Adrenal gland (tissue), 12 donors: Measurements from ENCODE around the gene PDCD10. TPM values are rescaled to one million over a fixed set of nuclear protein-coding genes. Genes with fewer than 3 reads are reported as not detected.

Experiments
- DNase-seq, 7 donors: peaks; one replicate each; pipeline ENCODE4 v3.0.0-alpha.2; 2019 to 2020
- H3K27ac ChIP-seq, 5 donors: fragments of 200-600 bp; sonication (generic) in 4 of 5; 1 replicate in 3 of 5; 2 replicates in 2 of 5; pipeline versions ENCODE4 v1.5.1 to v1.8.0; 2016 to 2020; ENCODE audit warnings: mild to moderate bottlenecking in 1 of 5
- H3K27me3 ChIP-seq: fragments of 200-600 bp; 2 replicates; pipeline ENCODE4 v1.8.0; 2021
- H3K36me3 ChIP-seq, 2 donors: fragments of 200-600 bp; replicated peaks in 1 of 2; 1 replicate in 1 of 2; 2 replicates in 1 of 2; pipeline versions ENCODE4 v1.5.1 to v1.8.0; 2018 to 2022
- H3K4me1 ChIP-seq, 2 donors: fragments of 200-600 bp; replicated peaks in 1 of 2; 1 replicate in 1 of 2; 2 replicates in 1 of 2; pipeline versions ENCODE4 v1.5.1 to v1.8.0; 2018 to 2021
- H3K4me3 ChIP-seq, 4 donors: fragments of 200-600 bp; sonication (generic) in 3 of 4; one replicate each; pipeline ENCODE4 v1.5.1; 2016 to 2018
- H3K9me3 ChIP-seq, 3 donors: fragments of 200-600 bp; sonication (generic) in 1 of 3; replicated peaks in 1 of 3; 1 replicate in 2 of 3; 2 replicates in 1 of 3; pipeline versions ENCODE4 v1.5.1 to v1.8.0; 2016 to 2021
- POLR2A ChIP-seq, 2 donors: fragments of 450-650 bp; IDR thresholded peaks; one replicate each; pipeline ENCODE4 v1.6.1; 2017; ENCODE audit warnings: antibody characterized with exemption in 2 of 2, mild to moderate bottlenecking in 2 of 2, moderate library complexity in 1 of 2
- WGBS, 4 donors: extraction: QIAGEN DNeasy Blood & Tissue Kit in 2 of 4; methylation state at CpG; one replicate each; pipeline versions ENCODE4 v1.1.5 to v1.1.7; 2013 to 2017; 5-methylcytosine and 5-hydroxymethylcytosine counted together
- intact Hi-C, 2 donors: fragments of 100-400 bp; cut with DNase I; formaldehyde crosslinking; loops; one replicate each; pipeline versions ENCODE4 v1.14.1 to v1.15.0; 2022 to 2023
- polyA plus RNA-seq, 3 donors: library from polyadenylated mRNA; stranded (reverse); fragments of 200-250 nt in 2 of 3; fragments of 350-450 nt in 1 of 3; fragmentation: Illumina TruSeq in 1 of 3; extraction: RNeasy Lipid Tissue Mini Kit (QIAGEN cat#74804) in 1 of 3; gene quantifications; one replicate each; pipeline ENCODE4 v1.2.3, GENCODE V29; 2013 to 2014
- total RNA-seq, 9 donors: library from RNA; depleted of rRNA in 4 of 9; stranded (reverse); fragments of >200 nt in 4 of 9; fragments of 120-200 nt in 1 of 9; fragmentation: NEBNext Ultra II Directional in 1 of 9; extraction: Animal tissue kit (Norgen Biotek cat#: 25700) in 1 of 9; gene quantifications; one replicate each; pipeline versions ENCODE4 v1.1.0 to v1.2.4, GENCODE V29; 2013 to 2023
- TF ChIP-seq, protein P1 (sequence below), 6 experiments: fragments of 450-650 bp in 4 of 6; fragments of 200-600 bp in 2 of 6; sonication (generic) in 1 of 6; IDR thresholded peaks; 1 replicate in 5 of 6; 2 replicates in 1 of 6; pipeline versions ENCODE4 v1.5.1 to v1.8.0; 2016 to 2021; ENCODE audit warnings: antibody characterized with exemption in 6 of 6, mild to moderate bottlenecking in 2 of 6, moderate library complexity in 1 of 6
- donor health status: healthy with polysubstance abuse.
- donor health status: Bipolar disorder and iron deficiency.
- donor health status: DM: yes; HTN: yes; CAD: no.
- donor health status: DM: no; HTN: no; CAD: no.
- donor health status: DM: no; HTN: no; CAD: no.
- donor health status: DM: yes; HTN: yes; CAD: no.

The PDCD10 gene
- total and polyA plus RNA-seq, 12 donors: 11.6 to 146 (median 41.6) TPM

- H3K36me3 ChIP-seq: no peaks in the 10 kb centered on the region
- intact Hi-C loops: no loop called here
- H3K4me1 ChIP-seq: no peaks in the 10 kb centered on the region
- no peak for TF ChIP-seq POLR2A (IDR thresholded peaks at IDR 0.05)
- TF ChIP-seq, protein P1, sequence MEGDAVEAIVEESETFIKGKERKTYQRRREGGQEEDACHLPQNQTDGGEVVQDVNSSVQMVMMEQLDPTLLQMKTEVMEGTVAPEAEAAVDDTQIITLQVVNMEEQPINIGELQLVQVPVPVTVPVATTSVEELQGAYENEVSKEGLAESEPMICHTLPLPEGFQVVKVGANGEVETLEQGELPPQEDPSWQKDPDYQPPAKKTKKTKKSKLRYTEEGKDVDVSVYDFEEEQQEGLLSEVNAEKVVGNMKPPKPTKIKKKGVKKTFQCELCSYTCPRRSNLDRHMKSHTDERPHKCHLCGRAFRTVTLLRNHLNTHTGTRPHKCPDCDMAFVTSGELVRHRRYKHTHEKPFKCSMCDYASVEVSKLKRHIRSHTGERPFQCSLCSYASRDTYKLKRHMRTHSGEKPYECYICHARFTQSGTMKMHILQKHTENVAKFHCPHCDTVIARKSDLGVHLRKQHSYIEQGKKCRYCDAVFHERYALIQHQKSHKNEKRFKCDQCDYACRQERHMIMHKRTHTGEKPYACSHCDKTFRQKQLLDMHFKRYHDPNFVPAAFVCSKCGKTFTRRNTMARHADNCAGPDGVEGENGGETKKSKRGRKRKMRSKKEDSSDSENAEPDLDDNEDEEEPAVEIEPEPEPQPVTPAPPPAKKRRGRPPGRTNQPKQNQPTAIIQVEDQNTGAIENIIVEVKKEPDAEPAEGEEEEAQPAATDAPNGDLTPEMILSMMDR (IDR thresholded peaks at IDR 0.05): no peak
- no peak overlapping the region for H3K27ac ChIP-seq
- WGBS, 4 donors: 90 to 100% (median 95%) methylated on average over 1 of the region's 1 CpG
- no peaks in the 10 kb centered on the region for H3K9me3 ChIP-seq
- no peaks in the 10 kb centered on the region for H3K27me3 ChIP-seq
- no peak overlapping the region for H3K4me3 ChIP-seq
- no peak for DNase-seq
Measured at GRCh38 chr3:167668651-167669050, 66.0 kb downstream of the PDCD10 start.

DNA sequence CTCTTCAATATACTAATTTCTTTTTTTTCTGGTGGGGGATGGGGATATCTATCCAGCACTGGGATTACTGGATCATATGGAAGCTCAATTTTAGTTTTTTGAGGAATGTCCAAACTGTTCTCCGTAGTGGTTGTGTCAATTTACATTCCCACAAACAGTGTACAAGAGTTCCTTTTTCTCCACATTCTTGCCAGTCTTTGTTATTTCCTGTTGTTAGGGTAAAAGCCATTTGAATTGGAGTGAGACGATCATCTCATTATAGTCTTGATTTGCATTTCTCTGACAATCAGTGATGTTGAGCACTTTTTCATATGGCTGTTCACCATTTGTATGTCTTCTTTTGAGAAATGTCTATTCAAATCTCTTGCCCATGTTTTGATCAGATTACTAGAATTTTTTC, 68.1 kb downstream of the PDCD10 start:
- Histone ChIP-seq H3K27me3 (no peaks in the 10 kb centered on the region), H3K36me3 (no peaks in the 10 kb centered on the region), H3K4me3 (no peak overlapping the region), H3K4me1 (no peaks in the 10 kb centered on the region), H3K27ac (no peak overlapping the region), H3K9me3 (no peaks in the 10 kb centered on the region)
- DNase-seq: no peak
- TF ChIP-seq, protein P1 (IDR thresholded peaks at IDR 0.05): no peak
- no peak for TF ChIP-seq POLR2A (IDR thresholded peaks at IDR 0.05)
- WGBS, 4 donors: 82 to 94% (median 90%) methylated on average over 2 of the region's 2 CpGs
- intact Hi-C loops: no loop called here

DNA sequence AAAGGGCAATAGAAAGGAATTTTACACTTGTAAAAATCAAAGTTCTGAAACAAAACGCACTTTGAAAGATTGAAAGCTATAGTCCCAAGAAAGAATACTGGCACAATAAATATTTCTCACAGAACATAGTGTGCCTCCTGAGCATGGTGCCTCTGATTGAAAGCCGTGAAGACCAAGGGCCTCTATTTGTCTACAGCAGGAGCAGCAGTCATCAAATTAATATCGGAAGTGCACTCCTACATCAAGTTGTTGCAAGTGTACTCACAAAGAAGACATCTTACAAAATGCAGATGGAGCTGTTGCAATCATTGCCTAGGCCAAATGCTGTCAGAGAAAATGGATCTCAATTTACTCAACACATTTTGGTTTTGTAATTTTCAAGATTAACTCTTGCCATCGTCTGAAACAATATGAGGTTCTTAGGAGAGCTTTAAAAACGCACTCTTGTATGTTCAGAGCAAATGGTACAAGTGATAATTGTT, 71.7 kb downstream of the PDCD10 start:
- intact Hi-C loops: no loop called here
- TF ChIP-seq, protein P1 (IDR thresholded peaks at IDR 0.05): no peak
- TF ChIP-seq POLR2A (IDR thresholded peaks at IDR 0.05): no peak
- H3K4me1 ChIP-seq: no peaks in the 10 kb centered on the region
- H3K36me3 ChIP-seq: no peaks in the 10 kb centered on the region
- no peak overlapping the region for H3K27ac ChIP-seq
- no peaks in the 10 kb centered on the region for H3K9me3 ChIP-seq
- no peaks in the 10 kb centered on the region for H3K27me3 ChIP-seq
- no peak for DNase-seq
- 80 to 84% (median 82%) methylated on average over 5 of the region's 5 CpGs for WGBS, 4 donors
- H3K4me3 ChIP-seq: no peak overlapping the region

DNA sequence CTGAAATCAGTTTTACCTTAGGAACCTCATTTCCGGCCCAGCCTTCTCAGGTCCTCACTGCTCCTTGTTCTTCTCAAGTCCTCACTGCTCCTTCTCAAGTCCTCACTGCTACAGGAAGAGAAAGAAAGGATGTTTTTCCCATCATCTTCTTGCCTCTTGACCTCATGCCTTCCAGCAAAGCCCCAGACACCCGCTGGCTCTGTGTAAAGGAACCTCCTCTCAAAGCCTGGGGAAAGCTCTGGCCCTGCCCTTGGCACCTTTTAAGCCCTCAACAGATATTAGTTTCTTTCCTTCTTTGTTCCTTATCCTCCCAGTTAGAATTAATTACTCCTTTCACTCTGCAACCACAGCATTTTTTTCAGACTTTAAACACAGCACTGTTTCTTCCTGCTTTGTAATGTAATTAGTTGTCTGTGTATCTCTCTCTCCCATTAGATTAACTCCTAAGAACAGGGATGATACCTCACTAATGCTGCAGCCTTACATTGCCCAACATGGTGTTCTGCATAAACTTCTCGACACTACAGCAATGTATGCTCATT, 76.9 kb downstream of the PDCD10 start:
- no peak for DNase-seq
- WGBS, 4 donors: 71 to 81% (median 76%) methylated on average over 3 of the region's 3 CpGs
- Histone ChIP-seq H3K9me3 (no peaks in the 10 kb centered on the region), H3K36me3 (no peaks in the 10 kb centered on the region), H3K27me3 (no peaks in the 10 kb centered on the region), H3K4me3 (no peak overlapping the region), H3K4me1 (no peaks in the 10 kb centered on the region), H3K27ac (no peak overlapping the region)
- TF ChIP-seq, protein P1 (IDR thresholded peaks at IDR 0.05): no peak
- no peak for TF ChIP-seq POLR2A (IDR thresholded peaks at IDR 0.05)
- intact Hi-C loops: no loop called here
